ENCODE results near the gene TEAD4.

Gene TEAD4

DNA sequence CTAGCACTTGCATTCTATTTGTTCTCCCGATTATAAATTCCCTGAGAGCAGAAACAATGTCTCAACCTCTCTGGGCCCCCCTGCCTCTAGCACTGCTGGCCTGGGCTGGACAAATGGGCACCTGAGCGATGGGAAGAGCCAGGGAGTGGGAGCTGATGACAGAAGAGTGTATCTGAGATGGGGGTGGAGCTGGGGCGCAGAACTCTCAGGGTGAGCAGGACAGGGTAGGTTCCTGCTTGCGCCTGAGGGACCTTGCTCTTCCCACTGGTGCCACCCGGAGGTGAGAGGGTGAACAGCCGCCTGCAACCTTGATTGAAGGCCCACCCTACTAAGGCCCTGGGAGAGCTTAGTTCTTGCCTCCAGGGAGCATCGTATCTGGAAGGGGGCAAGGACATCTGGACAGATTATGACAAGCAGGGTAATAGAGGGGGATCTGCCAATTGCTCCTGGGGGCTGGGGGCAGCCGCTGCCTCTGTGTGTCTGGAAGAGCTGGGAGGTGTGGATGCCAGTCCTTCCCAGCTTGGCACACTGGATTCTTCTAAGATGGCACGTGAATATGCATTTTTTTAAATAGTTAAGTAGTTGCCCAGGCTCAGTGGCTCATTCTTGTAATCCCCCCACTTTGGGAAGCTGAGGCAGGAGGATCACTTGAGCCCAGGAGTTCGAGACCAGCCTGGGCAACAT lies 75.0 kb downstream of the TEAD4 start:
- peak; percentile 63 for DNase-seq

DNA sequence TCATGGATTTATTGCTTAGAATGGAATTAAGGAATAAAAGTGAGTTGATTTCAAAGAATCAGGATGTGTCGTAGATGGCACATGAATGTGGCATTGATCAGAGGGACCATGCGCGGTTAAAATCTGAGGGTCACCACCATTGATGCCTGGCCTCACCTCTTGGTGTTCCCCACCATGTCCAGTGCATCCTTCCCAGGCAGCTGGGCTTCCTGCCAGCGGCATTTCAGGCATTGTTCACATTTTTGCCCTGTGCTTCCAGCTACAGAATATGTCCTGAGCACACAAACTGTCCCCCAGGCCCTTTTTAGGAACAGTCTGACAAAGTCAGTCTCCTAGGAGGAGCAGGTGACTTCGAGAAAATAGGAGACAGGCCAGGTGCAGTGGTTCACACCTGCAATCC lies 76.0 kb downstream of the TEAD4 start:
- DNase-seq = no peak

DNA sequence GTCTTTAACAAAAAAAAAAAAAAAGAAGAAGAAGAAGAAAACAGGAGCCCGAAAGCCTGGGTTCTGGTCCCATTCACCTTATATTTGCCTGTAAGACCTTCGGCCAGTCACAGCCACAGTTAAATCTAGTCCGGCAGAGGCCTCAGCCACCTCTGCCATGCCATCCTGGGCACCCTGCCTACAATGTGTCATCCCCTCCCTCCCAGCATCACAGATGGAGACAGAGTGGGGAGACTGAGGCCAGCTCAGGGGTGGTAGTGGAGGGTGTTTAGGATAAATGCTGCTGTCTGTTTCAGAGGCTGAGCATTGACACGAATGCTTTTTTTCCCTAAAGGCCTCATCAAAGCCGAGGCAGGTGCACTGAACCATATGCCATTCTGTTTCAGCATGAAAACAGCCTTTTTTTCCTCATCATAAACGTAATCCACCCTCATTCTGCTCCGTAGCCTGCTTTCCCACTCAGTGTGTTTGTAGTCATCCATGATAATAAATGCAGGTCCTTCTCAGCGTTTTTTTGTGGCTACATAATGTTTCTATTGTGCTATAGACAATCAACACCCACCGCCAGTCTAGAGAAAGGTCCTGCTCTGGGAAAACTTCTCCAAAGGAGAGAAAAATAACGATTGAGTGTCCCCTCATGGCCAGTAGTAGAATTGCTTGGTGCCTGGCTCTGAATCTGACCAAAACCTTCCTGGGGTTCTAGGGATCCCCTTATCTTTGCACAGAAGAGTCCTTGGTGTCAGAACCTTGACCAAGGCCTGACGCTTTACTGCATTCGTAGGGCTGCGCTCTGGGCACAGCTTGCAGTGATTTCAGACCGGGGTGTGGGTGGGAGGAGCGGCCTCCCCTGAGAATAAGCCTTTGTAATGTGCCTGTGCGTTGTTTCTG lies 76.9 kb downstream of the TEAD4 start:
- DNase-seq = peak; percentile 64

DNA sequence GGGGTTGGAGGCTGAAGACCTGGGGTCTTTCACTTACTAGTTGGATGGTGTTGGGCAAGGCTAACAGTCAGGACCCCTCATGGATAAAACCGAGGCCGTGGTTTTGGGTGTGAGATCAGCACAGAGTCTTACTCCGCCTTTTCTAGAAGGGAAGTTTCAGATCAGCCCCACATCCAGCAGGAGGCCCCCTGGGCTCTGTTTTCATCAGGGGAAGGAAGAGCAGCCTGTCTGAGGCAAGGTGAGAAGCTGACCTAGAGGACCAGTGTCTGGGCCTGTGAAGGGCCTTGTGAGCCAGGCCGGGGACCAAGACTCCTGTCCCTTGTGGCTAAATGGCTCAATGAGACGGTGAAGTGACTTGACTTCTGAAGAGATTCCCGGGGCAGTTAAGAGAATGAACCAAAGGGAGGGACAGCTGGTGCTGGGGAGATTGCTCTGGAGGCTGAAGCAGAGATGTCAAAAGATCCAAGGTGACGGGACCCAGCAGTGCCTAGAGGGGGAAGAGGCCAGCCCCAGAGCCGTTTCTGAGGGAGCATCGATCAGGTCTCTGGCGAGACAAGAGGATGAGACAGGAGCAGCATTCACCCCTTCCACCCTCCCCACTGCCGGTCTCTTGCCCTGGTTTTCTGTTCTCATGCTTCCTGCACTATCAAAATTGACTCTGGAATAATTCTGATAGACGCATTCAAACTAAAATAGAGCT lies 77.9 kb downstream of the TEAD4 start:
- DNase-seq = no peak

DNA sequence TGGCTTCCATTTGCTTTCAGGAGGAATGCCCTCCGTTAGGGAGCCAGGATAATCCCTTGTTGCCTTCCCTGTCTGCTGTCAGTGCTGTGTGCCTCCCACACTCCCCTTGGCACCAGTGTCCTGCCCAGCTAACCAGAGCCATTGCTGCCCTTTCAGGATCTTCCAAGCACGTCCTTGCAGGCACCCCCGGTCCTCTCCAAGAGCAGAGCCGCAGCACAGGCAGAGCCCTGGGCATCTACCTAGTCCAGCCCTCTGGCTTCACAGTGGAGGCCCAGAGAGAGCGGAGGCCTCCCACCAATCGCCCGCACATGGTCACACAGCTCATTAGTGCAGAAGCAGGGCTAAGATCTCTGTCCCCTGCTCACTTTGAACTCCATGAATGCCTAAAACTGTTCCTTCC lies 79.0 kb downstream of the TEAD4 start:
- DNase-seq = no peak

DNA sequence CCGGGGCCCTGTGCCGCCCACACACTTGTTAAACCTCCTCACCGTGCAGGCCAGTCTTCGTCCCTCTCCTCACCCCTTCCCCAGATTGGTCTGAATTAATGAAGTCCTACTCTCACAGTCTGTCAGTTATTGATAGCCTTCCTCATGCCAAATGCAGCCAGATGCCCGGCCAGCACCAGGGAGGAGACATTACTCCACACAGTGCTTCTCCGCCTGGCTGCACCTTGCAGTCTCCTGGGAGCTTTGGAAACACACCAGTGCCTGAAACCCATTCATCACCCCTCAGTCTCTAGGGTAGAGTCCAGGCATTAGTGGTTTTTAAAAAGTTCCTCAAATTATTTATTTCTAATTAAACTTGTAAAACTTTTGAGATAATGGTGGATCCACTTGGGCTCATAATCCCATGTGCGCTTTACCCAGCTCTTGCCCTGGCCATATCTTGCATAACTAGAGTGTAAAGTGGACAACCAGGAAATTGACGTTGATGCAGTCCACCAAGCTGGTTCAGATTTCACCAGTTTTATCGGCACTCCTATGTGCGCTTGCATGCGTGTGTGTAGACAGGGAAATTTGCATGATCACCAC lies 79.8 kb downstream of the TEAD4 start:
- no peak for DNase-seq

DNA sequence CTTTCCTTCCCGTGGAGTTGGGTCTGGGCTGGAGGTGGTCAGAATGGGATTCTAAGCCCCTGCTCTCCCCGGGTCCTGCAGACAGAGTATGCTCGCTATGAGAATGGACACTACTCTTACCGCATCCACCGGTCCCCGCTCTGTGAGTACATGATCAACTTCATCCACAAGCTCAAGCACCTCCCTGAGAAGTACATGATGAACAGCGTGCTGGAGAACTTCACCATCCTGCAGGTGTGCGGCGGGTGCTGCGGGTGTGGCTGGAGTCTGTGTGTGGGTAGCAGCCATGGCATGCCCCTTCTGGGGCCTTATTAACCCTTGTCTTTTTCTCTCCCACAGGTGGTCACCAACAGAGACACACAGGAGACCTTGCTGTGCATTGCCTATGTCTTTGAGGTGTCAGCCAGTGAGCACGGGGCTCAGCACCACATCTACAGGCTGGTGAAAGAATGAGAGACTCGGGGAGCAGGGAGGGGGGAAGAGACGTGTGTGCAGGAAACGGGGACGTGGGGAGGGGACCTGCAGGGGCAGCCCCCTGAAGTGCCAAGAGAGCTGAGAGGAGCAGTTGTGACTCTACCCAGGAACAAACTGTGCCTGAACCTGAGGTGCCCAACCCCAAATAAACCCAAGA lies 80.9 kb downstream of the TEAD4 start:
- no peak for DNase-seq

DNA sequence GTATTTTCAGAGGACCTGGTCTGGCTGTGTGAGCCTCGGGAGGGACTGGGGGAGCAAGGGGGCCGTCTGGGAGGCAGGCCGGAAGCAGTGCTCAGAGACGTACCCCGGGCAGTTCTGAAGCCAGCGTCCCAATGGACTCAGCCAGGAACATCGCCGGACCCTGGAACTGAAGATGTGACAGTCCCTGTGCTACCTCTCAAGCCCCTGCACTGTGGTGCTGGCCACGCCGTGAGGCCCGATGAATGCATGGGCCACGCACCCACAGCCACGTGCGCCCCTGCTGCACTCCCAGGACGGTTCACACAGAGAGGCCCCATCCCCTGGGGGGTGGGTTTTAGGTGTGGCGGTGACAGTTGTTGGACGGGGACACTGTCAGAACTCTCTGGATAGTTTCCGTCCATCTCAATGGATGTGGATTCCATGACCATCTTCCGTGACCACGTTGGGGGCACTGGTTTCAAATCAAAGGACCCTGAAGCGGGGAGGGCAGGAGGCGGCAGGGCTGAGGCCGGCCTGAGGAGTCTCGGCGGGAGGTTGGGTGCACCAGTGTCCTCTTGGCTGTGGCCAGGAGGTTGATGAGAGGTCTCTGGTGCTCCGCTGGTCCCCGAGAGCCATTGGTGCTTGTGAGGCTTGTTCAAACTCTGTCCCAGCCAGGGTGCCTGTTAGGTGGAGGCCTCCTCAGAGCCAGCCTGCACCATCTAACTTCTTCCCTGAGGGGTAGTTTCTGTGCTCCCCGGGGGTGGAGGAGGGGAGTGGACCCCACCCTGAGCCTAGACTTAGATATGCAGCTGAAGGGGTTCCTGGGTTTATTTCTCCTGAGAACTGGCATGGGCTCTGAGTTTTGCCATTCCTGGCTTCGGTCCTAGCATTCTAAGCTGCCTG lies 81.7 kb downstream of the TEAD4 start:
- DNase-seq = no peak

DNA sequence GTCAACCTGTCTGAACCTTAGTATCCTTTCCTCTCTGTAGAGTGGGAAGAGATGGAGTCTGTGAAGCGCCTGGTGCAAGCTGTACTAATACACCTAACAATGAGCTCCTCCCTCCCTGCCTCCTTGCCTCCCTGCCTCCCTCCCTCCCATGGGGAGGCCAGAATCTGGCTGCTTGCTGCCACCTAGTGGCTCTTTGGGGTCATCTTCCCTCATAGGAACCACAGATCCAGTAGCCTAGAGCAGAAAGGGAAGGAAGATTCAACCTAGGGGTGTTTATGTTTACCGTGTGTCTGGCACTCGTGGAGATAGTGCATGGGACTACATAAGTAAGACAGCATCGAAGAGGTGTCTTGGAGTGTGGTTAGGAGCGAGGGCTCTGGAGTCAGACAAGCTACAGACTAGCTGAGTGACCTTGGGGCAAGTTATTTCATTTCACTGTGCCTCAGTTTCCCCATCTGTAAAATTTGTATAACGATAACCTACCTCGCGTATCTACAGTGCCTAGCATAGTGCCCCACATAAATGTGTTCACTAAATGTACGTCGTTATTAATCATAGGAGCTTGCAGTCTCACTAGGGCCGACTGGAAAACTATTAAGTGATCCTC lies 82.5 kb downstream of the TEAD4 start:
- DNase-seq = peak; percentile 82

DNA sequence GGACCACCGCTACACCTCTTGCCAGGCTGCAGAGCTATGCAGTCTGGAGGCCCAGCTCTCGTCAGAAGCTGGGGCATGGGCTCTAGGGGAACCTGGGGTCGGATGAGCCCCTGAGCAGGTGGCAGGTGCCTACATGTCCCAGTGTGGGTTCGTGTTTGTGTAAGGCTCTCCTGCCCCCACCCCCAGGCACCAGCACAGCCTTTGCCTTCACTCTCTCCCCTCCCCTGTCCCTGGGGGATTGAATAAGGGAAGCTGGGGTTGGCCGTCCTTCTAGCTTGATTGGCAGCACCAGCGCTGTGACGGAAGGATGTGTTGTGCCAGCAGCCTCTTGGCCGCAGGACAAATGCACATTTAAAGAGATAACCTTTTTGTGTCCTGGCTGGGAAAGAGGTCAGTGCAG lies 83.2 kb downstream of the TEAD4 start:
- peak; percentile 71 for DNase-seq

DNA sequence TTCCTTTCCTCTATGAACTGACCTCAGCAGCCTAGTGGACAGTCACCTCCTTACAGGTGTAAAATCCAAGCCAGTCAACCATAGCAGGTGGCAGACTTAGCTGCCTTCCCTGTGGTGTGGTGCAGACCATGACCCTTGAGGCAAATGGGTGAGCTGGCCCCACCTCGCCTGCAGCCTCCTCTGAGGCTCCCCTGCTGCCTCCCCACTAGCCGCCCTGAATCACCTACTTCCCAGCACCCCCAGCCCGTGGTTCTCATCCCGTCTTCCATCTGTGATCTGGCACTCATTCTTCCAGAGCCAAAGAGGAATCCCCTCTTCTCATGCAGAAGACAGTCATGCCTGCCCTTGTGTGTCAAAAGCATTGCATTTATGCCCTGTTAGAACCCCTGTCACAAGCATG lies 83.6 kb downstream of the TEAD4 start:
- DNase-seq = no peak

DNA sequence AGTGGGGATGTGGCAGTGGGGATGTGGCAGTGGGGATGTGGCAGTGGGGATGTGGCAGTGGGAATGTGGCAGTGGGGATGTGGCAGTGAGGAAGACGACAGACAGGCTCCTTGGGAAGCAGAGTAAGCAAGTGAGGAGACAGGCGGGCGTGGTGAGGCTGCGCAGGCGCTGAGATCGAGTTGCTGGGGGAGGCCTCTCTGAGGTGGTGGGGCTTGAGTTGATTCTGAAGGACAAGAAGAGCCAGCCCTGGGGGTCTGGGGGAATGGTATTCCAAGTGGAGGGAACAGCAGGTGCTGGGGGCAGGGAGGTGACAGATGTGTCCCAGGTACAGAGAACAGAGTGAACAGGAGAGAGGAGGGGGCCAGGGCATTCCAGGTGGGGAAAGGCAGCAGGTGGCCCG lies 84.2 kb downstream of the TEAD4 start:
- DNase-seq = no peak

DNA sequence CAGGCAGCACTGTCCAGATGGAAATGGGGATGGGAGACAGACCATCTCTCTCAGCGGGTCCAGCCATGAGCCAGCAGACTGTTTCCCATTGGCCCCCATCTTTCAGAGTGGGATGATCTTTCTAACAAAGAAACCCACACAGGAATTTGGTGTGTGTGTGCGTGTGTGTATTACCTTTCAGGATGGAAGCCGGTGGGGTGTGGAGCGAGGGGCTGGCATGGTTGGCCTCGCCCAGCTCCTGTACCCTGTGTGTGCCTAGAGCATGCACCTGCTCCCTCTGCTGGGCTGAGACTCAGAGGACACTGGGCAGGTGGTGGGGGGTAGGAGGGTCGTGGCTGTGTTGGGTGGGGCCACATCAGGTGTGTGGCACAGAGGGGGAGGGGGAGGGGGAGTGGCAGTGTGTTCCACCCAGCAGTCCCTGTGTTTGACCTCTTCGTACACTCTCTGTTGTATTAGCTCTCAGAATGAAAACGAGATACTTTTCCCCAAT lies 85.0 kb downstream of the TEAD4 start:
- no peak for DNase-seq

DNA sequence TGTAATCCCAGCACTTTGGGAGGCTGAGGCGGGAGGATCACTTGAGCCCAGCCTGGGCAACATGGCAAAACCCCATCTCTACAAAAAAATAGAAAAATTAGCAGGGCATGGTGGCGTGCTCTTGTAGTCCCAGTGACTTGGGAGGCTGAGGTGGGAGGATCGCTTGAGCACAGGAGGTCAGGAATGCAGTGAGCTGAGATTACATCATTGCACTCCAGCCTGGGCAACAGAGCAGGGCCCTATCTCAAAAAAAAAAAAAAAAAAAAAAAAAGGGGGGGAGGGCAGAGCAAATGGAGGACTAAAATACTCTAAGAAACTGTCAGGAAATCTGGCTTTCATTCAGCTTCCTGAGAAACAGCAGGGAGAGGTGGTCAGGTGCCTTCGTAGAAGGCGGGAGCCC lies 86.3 kb downstream of the TEAD4 start:
- DNase-seq = no peak

DNA sequence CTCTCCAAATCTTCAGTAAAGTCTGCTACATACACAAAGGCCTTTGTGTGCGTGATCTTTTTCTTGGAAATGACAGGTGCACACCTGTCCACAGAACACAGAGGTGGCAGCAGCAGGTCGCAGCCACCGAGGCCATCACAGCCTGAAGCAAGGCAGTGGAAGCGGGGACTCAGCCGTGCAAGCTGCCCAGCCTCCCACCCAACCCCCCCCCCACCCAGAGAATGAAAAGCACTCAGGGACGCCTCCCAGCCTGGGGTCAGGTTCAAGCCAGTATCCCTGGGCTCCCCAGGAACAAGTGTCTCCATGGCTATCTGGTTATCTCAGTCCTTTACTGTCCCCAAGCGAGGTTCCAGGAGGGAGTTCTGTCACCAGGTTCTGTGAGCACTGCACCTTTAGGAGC lies 86.8 kb downstream of the TEAD4 start:
- no peak for DNase-seq

DNA sequence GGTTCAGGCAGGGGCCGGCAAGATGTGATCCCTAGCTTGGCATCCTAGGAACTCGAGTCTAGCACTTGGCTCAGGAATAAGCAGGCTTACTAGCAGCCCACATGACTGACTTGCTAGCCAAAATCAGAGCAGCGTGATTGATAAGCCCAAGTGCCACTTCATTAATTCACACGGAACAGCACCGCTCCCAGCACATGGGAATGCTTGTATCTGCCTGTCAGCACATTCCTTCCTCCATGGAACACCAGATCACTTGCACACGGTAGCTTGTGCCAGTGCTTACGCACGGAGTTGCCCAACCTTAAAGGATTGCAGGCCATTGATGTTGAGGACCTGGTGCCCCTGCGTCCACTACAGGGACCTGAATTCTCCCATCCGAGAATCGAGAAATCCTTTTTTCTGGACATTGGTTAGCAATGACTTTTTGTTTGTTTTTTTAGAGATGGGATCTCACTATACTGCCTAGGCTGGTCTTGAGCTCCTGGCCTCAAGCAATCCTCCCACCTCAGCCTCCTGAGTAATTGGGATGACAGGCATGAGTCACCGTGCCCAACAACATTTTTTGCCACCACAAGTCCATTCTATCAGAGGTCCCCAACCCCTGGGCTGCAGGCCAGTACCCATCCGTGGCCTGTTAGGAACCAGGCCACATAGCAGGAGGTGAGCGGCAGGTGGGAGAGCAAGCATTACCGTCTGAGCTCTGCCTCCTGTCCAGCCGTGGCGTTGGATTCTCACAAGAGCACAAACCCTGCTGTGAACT lies 87.4 kb downstream of the TEAD4 start:
- DNase-seq = no peak

DNA sequence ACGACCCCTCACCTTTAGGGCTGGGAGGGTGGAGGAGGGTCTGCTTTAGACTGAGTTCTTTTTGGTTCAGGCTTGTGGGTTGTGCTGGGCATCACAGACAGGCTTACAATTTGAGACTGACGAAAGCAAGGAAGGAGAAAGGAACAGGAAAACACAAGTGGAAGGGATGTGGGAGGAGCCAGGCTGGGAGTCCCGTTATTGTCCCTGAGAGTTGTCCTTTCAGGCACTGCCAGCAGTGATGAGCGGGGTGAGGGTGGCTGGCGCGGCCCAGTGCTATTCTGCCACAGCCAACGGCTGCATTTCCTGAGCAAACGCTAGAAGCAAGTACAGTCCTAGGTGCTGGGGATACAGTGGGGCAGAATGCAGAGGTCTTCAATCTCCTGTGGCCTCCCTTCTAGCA lies 88.8 kb downstream of the TEAD4 start:
- no peak for DNase-seq

DNA sequence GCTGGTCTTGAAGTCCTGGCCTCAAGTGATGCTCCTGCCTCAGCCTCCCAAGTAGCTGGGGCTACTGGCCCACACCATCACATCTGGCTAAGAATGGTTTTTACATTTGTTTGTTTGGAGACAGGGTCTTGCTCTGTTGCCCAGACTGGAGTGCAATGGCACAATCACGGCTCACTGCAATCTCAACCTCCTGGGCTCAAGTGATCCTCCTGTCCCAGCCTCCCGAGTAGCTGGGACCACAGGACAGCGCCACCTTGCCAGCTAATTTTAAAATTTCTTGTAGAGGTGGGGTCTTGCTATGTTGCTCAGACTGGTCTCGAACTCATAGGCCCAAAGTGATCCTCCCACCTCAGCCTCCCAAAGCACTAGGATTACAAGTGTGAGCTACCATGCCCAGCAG lies 89.3 kb downstream of the TEAD4 start:
- no peak for DNase-seq

DNA sequence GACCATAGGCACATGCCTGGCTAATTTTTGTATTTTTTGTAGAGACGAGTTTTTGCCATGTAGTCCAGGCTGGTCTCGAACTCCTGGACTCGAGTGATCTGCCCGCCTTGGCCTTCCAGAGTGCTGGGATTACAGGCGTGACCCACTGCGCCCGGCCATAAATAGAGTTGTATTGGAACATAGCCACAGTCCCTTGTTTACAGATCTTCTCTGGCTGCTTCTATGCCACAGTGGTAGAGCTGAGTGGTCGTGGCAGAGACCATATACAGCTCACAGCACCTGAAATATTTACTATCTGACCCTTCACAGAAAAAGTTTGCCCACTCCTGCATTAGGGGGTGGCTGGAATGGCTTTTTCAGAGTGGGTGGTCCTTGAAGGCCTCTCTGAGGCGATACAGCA lies 90.0 kb downstream of the TEAD4 start:
- DNase-seq = no peak

DNA sequence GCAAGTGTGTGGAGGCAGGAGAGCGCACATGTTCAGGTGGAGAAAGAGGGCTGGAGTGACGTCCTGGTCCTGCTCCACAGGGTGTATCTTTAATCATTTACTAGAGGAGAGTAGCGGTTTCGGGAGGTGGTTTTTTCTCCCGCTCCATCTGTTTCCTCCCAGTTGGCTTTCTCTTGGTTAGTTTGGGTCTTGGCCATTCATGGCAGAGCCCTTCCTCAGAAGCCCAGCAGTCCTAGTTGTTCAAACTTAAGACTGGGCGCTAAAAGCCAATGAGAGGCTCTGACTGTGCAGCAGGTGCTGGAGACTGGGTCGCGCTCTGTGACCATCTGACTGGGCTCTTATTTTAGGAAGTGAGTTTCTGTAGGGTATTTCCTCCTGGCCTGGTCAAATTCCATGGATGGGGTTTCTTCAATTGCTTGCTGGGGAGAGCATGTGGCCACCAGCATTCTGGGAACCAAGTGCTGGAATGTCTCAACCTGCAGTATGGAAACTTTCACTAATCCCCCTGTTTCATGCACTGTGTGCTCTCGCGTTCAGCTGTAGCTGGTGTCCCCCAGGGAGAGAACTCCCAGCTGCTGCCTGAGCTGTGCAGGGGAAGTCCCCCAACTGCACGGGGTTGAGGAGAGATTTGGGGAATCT lies 90.5 kb downstream of the TEAD4 start:
- peak; percentile 46 for DNase-seq
